ENCODE data around the gene TMIGD1.

DNA sequence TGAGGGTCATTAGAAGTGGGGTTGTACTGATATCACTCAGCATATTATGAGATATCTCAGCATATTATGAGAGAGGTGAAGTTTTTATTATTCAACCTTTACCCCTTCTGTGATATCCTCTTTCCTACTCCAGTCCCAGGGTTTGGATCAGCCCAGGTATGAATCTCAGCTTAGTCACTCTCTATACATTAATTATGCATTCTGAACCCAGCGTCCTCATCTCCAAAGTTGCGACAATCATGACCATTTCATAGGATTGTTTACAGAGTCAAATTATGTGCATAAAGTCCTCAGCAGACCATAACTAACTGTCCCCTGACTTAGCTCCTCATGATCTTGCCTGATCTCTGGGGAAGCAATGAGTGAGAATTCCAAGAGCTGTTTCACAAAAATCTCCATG is 21.6 kb downstream of the TMIGD1 start:
- TF ChIP-seq CTCF (IDR thresholded peaks at IDR 0.05 in 8 of 11, conservative IDR thresholded peaks at IDR 0.05 in 3 of 11) (no peak), POLR2AphosphoS5 (IDR thresholded peaks at IDR 0.05) (no peak)
